ENCODE data around the gene ANXA10. TPM values are rescaled to one million over a fixed set of nuclear protein-coding genes. Genes with fewer than 3 reads are reported as not detected.
"Not testable (repeated sequence)": the region's sequence is repeated elsewhere in the genome, so short reads cannot be mapped to it uniquely, and the experiment has no call there.

The ANXA10 gene
- total RNA-seq, 1 donor from 2014 or later = 36.3 TPM

DNA sequence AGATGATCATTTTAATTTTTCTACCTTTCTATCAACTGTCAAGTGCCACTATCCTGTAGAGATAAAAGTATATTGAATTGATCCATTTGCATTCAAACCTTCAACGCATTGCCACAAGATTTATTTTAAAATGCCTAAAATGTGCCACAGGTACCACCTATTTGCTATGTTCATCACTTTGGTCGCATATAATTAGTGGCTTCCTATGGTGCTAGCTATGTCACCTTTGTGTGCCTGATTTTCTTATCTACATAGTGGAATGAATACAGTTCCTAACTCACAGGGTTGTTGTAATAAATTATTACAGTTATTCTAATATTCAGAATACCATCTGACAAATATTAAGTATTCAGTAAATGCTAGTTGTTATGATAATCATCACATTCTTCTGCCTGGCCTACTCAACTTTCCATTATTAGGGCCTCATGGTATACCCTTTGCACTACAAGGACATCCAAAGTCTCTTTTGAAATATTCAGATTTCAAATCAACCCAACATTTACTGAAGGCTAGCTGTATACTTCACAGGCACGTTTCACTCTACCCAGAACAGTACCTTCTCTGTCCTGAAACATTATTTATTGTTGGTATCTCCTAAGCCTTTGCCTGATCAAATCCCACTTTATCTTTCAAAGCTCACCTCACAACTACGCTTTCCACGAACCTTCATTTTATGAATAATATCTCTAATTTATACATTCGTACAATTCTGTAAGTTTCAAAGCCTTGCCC lies 62.4 kb downstream of the ANXA10 start:
- DNase-seq (ENCODE audit: low spot score) = no peak

DNA sequence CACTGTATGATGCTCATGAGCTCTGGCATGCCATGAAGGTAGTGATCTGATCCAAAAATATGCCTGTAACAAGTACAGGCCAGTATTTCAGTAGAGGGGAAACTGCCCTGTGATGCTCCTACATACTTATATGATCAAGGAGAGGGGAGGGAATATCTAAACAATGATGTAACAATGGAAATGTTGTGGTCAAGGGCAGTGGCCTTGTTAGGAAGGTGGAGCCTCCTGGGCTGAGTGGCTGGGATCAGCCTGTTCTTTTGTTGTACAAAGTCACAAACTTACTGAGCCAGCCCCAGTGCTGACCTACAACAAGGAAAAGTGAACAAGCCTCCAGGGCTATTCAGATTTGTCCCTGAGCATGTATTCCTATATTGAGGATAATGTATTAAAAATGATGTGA lies 70.3 kb downstream of the ANXA10 start:
- no peak for DNase-seq (ENCODE audit: low spot score)

DNA sequence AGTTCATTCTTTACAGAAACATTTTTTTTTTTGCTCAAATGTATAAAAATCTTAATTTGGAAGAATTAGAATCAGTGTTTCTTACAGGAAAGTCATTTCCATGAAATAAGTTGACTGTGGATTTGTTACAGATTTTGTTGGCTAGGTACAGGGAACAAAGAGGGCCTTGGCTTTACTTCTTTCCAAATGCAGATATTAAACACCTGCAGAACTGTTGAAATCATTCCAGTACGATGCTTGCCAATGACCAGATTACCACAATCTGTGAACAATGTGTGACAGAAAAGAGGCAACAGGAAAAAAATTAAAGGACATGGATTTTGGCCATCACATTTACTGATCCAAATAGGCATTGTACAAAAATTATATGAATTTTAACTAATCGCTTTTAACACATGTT lies 70.8 kb downstream of the ANXA10 start:
- DNase-seq (ENCODE audit: low spot score) = no peak

DNA sequence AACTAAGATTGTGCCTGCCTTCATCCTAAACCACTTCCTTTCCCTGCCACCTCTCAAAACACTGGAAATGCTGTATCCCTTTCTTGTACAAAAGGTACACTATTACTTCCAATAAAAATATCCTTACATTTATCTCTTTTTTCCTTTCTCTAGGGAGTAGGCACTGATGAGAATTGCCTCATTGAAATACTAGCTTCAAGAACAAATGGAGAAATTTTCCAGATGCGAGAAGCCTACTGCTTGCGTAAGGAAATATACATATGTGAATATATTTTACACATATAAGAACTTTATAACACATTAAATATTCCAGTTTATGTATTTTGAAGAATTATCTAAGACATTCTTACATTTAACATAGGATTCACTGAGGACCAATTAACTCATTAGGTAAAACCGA lies 71.7 kb downstream of the ANXA10 start:
- no peak for DNase-seq (ENCODE audit: low spot score)

DNA sequence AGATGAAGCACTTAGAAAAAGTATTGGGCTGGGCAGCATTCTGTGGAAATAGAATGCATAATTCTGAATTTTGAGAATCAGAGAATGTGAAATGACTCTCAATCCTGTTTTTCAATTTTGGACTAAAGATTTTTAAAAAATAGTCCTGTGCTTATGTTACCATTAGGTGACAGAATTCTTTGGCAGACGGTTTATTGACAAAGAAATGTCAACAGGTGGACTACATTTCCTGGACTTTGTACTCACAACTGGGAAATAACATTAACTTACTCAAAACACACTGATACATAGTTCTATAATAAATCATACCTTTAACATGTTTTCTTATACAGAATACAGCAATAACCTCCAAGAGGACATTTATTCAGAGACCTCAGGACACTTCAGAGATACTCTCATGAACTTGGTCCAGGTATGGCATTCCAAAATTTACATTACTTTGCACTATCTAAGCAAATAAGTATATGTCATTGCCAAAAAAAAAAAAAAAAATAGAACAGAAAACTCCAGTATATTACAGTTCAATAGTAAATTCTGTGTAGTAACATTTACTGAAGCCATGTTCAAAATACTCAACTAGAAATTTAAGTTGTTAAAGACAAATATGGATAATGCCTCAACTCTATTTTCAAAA lies 72.7 kb downstream of the ANXA10 start:
- DNase-seq (ENCODE audit: low spot score) = no peak

DNA sequence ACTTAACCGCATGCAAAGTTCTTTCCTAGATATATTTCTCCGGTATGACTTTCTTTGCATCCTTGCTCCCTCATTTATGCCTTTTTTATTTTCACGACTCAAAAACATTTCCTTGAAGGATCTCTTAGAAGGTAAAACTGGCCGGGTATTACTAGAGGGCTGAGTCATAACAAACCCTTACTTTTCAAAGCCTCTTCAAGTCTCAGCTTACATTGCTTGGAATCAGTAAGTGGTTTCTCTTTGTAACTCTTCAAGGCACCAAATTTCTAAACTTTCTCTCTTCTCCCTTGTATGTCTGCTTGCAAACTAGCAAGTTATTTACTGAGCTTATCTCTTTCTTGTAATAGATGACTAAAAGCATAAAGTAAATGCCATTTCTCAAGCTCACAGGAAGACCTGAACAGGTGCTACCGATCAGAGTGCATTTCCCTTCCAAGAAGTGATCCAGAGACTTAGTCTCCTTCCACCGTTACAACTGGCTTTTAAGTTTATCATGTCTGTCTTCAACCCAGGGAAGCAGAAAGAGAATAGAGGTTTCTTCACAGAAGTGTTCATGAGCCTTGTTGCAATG lies 75.5 kb downstream of the ANXA10 start:
- DNase-seq (ENCODE audit: low spot score) = no peak

DNA sequence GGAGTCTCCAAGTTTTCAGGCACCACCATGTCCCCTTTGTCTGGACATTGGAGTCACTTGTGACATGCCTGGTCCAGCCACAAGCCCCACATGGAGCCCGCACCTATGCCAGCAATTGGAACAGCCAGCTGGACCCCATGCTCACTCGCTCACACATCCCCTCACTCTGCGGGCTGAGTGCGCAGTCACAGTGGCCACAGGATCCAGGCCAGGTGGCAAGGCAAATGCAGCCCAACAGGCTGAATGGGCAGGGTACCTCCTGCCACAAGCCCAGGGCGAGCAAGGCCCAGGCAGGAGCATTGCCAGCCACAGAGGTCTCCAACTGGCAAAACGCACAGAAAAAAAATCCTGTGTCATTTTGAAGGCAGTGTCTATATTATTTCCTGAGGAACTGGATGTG lies 82.0 kb downstream of the ANXA10 start:
- DNase-seq (ENCODE audit: low spot score) = no peak

DNA sequence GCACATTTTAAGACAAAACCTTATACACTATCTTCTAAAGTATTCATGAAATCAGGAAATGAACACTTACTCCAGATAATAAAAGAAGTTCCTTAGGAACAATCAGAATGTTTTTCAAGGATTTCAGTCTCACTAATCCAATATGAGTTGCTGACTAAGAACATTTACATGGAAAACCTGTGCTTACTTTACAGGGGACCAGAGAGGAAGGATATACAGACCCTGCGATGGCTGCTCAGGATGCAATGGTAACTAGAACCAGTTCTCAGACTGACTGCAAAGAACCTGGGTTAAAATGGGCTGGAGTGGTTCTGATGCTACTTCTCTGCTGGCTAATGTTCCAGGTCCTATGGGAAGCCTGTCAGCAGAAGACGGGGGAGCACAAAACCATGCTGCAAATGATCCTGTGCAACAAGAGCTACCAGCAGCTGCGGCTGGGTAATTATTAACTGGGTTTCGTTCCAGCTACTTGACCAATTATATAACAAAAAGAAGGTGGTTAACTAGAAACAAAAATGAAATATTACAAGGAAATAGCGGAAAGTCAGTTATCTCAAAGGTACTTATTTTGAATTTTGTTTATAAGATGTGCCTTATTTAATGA lies 85.3 kb downstream of the ANXA10 start:
- no peak for DNase-seq (ENCODE audit: low spot score)

DNA sequence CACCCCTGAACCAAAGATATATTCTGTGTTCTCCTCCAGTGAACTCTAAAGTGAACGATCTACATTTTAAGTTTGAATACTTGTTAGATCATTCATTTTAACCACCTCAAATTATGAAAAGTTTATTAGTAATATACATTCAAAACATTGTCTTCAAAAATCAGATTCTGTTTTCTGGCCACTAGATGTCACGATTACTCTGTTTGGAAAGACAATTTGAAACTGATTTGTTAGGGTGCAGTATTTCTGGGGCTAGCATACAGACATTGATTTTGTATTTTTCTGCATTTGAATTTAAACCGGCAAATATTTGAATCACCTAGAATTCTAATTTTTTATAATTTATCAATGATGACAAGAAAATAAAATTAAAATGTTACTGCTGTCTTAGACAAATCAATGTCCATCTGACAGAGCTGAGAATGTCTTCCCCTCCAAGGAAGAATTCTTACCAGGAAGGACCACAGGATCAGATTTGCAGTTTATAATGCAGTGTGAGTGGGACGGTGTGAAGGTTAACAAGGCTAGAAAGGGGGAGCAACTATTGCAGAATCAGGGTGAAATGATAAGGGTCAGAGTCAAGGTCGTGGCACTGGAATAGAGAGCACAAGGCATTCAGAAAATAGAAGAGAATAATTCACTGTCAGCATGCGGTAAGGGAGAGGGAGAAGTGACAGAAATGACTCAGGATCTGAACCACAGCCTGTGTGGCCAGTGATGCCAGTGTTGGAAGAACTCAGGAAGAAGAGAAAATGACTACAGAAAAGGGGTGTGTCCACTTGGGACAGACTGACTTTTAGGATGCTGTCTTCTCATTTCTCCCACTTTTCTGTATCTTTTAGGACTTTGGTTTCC lies 91.6 kb downstream of the ANXA10 start:
- DNase-seq (ENCODE audit: low spot score) = no peak

DNA sequence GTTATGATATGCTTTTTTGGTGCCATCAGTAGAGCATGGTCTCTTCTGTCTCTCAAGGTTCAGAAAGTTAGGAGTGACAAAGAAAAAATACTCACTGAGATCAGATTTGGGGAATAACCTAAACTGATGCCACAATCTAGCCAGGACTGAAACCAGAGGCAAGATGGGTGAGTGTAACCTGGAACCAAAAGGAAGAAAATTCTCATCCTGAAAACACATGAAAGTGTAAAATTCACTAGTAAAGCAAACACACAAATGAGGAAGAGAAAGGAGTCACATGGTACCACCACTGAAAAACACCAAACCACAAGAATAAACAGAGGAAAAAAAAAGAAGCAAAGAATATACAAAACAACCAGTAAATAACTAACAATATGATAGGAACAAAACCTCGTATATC lies 96.4 kb downstream of the ANXA10 start:
- no peak for DNase-seq (ENCODE audit: low spot score)

DNA sequence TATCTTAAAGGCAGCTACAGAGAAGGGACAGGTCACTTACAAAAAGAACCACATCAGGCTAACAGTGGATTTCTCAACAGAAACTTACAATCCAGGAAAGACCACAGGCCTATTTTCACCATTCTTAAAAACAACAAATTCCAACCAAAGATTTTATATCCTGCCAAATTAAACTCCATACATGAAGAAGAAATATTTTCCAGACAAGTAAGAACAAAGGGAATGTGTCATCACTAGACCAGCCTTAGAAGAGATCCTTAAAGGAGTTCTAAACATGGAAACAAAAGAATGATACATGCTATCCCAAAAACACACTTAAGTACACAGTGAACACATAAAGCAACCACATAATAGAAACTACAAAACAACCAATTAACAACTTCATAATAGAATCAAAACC lies 105.6 kb downstream of the ANXA10 start:
- DNase-seq (ENCODE audit: low spot score) = no peak

DNA sequence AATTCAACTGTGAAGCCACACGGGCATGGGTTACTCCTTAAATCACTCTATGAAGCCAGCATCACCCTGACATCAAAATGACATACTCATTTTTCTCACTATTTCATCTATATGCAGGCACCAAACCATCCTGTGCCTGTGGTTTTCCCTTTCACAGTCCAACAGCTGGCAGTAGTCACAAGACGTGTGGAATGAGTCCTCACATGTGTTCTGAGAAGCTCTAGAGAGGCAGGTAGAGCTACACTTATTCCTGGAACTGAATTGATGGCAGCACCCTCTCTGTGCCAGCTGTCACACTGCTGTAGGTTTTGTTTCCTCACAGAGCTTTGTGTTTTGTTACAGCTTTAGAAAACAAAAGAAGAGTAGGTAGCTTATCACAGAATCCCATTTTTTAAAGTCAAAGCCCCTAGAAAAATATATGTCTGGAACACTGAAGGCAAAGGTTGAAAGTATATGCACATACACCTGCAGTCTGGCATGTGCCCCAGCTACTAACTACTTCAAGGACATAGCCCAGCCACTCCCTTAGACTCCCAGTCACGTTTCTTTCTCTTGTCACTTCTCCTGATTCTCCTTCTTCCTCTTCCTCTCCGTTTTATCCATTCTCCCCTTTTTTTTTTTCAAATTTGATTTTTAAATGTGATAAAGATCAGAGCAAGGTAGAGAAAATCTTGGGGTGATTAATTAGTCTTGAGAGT lies 107.1 kb downstream of the ANXA10 start:
- DNase-seq (ENCODE audit: low spot score) = no peak

DNA sequence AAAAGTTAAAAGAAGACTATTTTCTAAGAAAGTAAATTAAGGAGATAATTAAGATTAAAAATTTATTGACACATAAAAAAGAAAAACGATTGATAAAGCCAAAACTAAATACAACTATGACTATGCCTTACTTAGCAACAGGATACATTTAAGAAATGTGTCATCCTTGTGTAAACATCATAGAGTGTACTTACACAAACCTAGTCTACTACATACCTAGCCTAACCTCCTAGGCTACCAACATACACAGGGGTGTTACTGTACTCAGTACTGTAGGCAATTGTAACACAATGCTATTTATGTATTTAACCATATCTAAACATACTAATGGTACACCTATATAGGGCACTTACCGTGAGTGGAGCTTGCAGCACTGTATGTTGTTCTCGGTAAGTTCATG lies 108.3 kb downstream of the ANXA10 start:
- no peak for DNase-seq (ENCODE audit: low spot score)

DNA sequence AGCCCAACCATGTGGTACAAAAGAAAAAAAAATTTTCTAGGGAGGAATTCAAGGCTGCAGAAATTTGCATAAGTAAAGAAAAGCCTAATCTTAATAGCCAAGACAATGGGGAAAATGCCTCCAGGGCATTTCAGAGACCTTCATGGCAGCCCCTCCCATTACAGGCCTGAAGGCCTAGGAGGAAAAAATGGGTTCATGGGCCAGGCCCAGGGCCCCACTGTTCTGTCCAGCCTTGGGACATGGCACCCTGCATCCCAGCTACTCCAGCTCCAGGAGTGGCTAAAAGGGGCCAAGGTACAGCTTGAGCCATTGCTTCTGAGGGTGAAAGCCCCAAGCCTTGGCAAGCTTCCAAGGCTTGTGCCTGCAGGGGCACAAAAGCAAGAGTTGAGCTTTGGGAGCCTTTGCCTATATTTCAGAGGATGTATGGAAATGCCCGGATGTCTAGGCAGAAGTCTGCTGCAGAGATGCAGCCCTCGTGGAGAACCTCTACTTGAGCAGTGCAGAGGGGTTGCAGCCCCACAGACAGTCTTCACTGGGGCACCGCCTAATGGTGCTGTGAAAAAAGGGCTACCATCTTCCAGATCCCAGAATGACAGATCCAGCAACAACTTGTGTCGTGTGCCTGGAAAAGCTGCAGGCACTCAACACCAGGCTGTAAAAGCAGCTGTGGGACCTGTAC lies 111.0 kb downstream of the ANXA10 start:
- DNase-seq (ENCODE audit: low spot score) = no peak

DNA sequence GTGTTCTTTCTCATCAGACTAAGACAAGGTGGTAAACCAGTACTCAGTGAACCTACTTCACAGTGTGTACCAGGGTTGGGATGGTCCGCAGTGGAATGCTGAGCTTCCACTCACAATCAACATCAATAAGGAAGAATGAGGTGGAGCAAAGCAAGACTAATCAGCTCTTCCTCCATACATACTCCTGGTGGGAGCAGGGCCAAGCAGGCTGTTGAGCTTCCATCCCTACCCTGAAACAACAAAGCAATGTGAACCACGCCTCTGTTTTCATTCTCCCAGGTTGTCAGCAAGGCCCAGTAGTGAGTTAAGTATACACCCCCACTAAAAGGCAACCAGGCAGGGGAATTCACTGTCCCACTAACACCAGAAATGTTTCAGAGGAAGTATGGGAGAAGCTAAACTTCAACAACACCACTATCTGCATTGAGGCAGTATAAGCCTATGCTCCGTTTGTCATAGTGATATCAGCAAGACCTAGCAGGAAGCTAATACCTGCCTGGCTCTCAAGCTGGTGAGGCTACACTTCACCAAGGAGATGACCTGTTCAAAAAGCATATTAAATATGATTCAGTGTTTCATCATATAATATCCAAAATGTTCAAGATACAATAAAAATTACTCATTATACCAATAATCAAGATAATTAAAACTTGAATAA lies 116.7 kb downstream of the ANXA10 start:
- DNase-seq (ENCODE audit: low spot score) = no peak

DNA sequence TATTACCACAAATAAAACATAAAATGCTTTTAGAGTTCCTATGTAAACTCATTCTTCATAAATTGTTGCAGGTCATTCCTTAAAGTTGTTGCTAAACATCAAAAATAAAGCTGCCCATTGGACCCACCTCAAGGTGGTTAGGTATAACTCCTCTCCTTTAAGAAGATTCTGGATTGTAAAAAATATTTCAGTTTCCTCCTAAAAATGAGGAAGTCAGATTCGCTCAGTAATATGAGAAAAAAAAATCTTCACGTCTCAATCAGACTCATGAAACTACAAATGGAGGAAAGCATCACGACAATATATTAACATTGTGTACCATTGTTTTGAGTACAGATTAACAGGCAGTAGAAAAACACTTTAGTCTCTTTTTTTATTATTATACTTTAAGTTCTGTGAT lies 120.3 kb downstream of the ANXA10 start:
- DNase-seq (ENCODE audit: low spot score) = no peak

DNA sequence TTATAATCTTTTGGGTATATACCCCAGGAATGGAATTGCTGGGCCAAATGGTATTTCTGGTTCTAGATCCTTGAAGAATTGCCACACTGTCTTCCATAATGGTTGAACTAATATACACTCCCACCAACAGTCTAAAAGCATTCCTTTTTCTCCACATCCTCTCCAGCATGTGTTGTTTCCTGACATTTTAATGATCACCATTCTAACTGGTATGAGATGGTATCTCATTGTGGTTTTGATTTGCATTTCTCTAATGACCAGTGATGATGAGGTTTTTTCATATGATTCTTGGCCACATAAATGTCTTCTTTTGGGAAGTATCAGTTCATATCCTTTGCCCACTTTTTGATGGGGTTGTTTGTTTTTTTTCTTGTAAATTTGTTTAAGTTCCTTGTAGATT lies 121.2 kb downstream of the ANXA10 start:
- not testable (repeated sequence) for DNase-seq (ENCODE audit: low spot score)

DNA sequence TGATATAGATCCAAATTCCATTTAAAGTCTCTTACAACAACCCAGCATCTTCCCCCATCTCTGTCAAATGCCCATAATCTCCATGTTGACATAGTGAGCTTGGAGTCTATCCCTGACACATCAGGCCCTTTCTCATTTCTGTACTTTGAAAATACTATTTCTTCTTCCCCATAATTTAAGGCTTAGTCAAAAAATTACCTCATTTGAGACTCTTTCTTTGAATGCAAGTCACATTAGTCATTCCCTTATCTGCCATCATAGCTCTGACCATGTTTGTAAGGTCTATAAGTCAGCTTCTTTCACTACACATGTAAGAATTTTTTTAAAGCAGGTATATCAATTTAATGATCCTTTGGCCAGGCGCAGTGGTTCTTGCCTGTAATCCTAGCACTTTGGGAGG lies 126.3 kb downstream of the ANXA10 start:
- DNase-seq (ENCODE audit: low spot score) = no peak

DNA sequence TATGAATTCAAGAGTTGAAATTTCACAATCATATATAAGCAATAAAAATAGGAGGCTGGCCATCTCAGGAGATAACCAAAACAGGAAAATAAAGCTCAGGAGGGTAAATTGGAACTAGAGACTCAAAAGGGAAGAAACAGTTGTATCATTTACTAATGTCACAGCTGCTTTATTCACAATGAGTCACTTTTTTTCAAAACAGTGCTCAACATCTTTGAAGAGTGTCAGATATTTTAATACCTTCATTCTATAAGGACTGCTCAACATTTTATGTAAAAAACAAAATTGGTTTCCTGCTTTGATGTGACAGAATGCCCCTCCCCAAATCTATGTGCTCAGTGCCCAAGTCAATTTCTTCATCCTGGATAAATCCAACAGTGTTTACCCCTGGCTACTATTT lies 128.6 kb downstream of the ANXA10 start:
- DNase-seq (ENCODE audit: low spot score) = no peak

DNA sequence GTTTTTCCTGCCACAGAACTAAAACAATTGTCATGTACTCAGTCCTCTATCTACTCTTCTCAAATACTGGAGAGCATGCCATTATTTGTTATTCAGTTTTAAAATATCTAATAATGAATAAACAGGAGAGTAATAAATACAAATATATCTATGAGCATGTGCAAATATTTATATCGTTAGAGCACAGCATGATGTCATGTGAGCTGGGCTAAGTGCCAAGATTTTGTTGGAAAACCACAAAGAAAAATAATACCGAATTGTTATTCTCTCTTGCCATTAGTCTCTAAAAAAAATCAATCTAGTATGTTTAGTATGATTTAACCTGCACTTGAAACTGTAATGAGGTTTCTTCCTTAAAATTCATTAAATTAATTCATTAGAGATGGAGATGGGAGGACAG lies 129.0 kb downstream of the ANXA10 start:
- no peak for DNase-seq (ENCODE audit: low spot score)
